M059J (cell line): ENCODE results near the gene CTR9. TPM values are rescaled to one million over a fixed set of nuclear protein-coding genes. Genes with fewer than 3 reads are reported as not detected.
"Not testable (repeated sequence)": the region's sequence is repeated elsewhere in the genome, so short reads cannot be mapped to it uniquely, and the experiment has no call there.

Source experiments
- DNase-seq: peaks from one replicate; pipeline ENCODE4 v3.0.0-alpha.2; 2012; ENCODE audit warnings: low read depth
- total RNA-seq: library from RNA; depleted of rRNA; stranded (reverse); fragments of >200 nt; shearing (Covaris generic); gene quantifications from 2 replicates; pipeline ENCODE4 v1.2.3, GENCODE V29; 2014; rRNA removed

Gene CTR9
- total RNA-seq, 1 experiment from 2014 or later, result 27.8 TPM

DNA sequence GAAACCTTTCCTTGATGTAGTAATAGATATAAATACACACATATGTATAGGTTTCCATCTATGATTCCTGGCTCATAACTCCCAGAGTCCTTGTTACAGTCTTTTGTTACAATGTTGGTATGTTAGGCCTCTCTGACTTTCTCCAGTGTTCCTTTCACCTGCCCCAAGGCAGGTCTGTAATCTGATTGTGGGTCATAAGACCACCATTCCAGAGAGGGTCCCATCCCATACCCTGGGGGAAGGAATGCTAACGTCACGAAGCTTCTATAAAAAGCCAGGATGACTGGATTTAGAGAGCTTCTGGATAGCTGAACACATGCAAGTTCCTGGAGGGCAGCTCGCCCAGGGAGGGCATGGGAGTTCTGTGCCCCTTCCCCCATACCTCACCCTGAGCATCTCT, 71.4 kb downstream of the CTR9 start:
- DNase-seq, result not testable (repeated sequence)

DNA sequence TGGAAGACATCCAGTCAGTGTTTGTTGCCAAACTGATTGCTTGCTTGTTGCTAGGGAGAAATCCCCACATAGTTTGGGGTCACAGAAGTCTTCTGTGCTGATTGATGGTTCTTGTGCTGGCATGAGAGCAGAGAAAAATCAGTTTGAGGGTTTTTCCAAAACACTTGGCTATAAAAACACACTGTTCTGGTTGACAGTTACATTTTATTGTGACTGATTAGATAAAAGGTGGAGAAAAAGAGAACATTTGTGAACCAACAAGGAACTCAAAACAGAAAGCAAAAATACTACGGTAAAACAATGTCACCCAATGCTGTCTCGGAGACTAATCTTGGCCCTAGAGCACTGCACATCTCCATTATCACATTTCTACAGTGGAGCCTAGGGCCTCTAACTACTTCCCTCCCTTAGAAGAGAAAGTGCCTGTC, 72.1 kb downstream of the CTR9 start:
- DNase-seq, result peak; percentile 32

DNA sequence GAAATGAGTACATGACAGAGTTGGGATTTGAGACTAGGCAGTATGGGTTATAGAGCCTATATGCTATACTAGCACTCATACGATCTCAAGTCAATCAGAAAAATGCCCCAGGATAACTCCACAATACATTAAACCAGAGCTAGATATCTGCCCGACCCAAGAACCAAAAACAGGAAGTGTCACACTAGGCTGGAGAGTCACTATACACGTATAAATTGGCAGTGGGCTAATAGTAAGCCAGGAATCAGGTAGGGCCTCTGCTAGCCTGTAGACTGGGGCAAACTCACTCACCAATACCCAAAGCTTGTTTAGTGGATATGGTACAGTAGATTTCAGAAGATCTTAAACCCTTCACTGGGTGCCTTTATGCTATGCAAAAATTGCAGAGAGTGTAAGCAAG, 73.8 kb downstream of the CTR9 start:
- DNase-seq, result no peak

DNA sequence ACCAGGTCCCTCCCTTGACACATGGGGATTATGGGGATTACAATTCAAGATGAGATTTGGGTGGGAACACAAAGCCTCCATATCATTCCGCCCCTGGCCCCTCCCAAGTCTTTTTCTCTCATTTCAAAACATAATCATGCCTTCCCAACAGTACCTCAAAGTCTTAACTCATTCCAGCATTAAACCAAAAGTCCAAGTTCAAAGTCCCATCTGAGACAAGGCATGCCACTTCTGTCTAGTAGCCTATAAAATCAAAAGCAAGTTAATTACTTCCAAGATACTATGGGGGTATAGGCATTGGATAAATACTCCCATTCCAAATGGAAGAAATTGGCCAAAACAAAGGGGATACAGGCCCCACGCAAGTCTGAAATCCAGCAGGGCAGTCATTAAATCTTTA, 77.4 kb downstream of the CTR9 start:
- DNase-seq, result no peak

DNA sequence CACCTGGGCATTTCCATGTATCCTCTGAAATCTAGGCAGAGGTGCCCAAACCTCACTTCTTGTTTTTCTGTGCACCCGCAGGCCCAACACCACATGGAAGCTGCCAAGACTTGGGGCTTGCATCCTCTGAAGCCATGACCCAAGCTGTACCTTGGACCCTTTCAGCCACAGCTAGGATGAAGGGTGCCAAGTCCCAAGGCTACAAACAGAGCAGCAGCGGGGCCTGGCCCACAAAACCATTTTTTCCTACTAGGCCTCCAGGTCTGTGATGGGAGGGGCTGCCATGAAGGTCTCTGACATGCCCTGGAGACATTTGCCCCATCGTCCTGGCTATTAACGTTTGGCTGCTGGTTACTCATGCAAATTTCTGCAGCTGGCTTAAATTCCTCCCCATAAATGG, 78.1 kb downstream of the CTR9 start:
- DNase-seq, result no peak

Other genes starting within 250 kb of the CTR9 start
- 31.2 and 31.4 TPM in 2 replicates for gene RNF141, start 210.1 kb upstream of the CTR9 start, total RNA-seq
- gene LYVE1, start 182.6 kb upstream of the CTR9 start, total RNA-seq, result 0.15 TPM in 1 of 2 replicates, not detected in the other
- 18.4 and 27.5 TPM in 2 replicates for gene IRAG1, start 57.5 kb upstream of the CTR9 start, total RNA-seq
- gene EIF4G2, start 57.7 kb downstream of the CTR9 start, total RNA-seq, result 566 and 782 TPM in 2 replicates
- gene ZBED5, start 106.8 kb downstream of the CTR9 start, total RNA-seq, result 42.6 and 43.9 TPM in 2 replicates